CD14-positive monocyte (primary cell): ENCODE results near the gene SRD5A3. TPM values are rescaled to one million over a fixed set of nuclear protein-coding genes. Genes with fewer than 3 reads are reported as not detected.

ENCODE experiments used
- DNase-seq, 3 donors: peaks; one replicate each; pipeline ENCODE4 v3.0.0-alpha.2; 2011 to 2022
- H2AFZ ChIP-seq: 2 replicates; pipeline ENCODE4 v1.6.0; 2012; ENCODE audit warnings: mild to moderate bottlenecking, low read depth, low read length, inconsistent platforms; ENCODE audit not compliant: insufficient read depth, poor library complexity, severe bottlenecking
- H3K27ac ChIP-seq, 2 donors: 1 replicate in 1 of 2; 2 replicates in 1 of 2; pipeline ENCODE4 v1.5.1; 2012 to 2013; ENCODE audit warnings: low read length in 2 of 2, control low read depth in 1 of 2, inconsistent platforms in 1 of 2, low read depth in 1 of 2, mild to moderate bottlenecking in 1 of 2
- H3K27me3 ChIP-seq, 2 donors: one replicate each; pipeline versions ENCODE4 v1.6.0 to v1.6.1; 2011 to 2013; ENCODE audit warnings: low read length in 2 of 2; ENCODE audit not compliant: control insufficient read depth in 2 of 2, insufficient read depth in 2 of 2
- H3K36me3 ChIP-seq, 2 donors: replicated peaks in 1 of 2; 1 replicate in 1 of 2; 2 replicates in 1 of 2; pipeline versions ENCODE4 v1.5.1 to v1.6.1; 2012 to 2013; ENCODE audit warnings: low read length in 2 of 2, control low read depth in 1 of 2, inconsistent platforms in 1 of 2, mild to moderate bottlenecking in 1 of 2; ENCODE audit not compliant: insufficient read depth in 2 of 2, control insufficient read depth in 1 of 2
- H3K4me1 ChIP-seq, 2 donors: 1 replicate in 1 of 2; 2 replicates in 1 of 2; pipeline versions ENCODE4 v1.5.1 to v1.6.1; 2012 to 2013; ENCODE audit warnings: low read length in 2 of 2, control low read depth in 1 of 2, inconsistent platforms in 1 of 2, mild to moderate bottlenecking in 1 of 2, moderate library complexity in 1 of 2; ENCODE audit not compliant: insufficient read depth in 2 of 2, control insufficient read depth in 1 of 2
- H3K4me2 ChIP-seq: replicated peaks from 2 replicates; pipeline ENCODE3; 2012; ENCODE audit warnings: low read length, moderate library complexity, mild to moderate bottlenecking; ENCODE audit not compliant: poor library complexity, severe bottlenecking; ENCODE audit errors: extremely low read depth
- H3K4me3 ChIP-seq, 3 experiments: fragments of 200-600 bp in 1 of 3; sonication (generic) in 1 of 3; replicated peaks in 1 of 3; 1 replicate in 2 of 3; 2 replicates in 1 of 3; pipeline ENCODE4 v1.5.1; 2011 to 2013; ENCODE audit warnings: low read length in 3 of 3, mild to moderate bottlenecking in 3 of 3, control low read depth in 2 of 3, low read depth in 2 of 3, inconsistent platforms in 1 of 3, moderate library complexity in 1 of 3
- H3K79me2 ChIP-seq: 2 replicates; pipeline ENCODE4 v1.6.0; 2012; ENCODE audit warnings: mild to moderate bottlenecking, control low read depth, inconsistent platforms, low read length, moderate library complexity; ENCODE audit not compliant: insufficient read depth
- H3K9ac ChIP-seq: 2 replicates; pipeline ENCODE4 v1.6.0; 2017; ENCODE audit warnings: low read length, mild to moderate bottlenecking; ENCODE audit not compliant: insufficient read depth, poor library complexity, severe bottlenecking
- H3K9me3 ChIP-seq, 2 donors: replicated peaks in 1 of 2; 1 replicate in 1 of 2; 2 replicates in 1 of 2; pipeline versions ENCODE4 v1.5.1 to v1.6.1; 2012 to 2013; ENCODE audit warnings: low read length in 2 of 2, control low read depth in 1 of 2; ENCODE audit not compliant: control insufficient read depth in 1 of 2, insufficient read depth in 1 of 2
- H4K20me1 ChIP-seq: 2 replicates; pipeline ENCODE4 v1.6.0; 2012; ENCODE audit warnings: mild to moderate bottlenecking, low read length, control low read depth, moderate library complexity; ENCODE audit not compliant: insufficient read depth
- H3K27ac Mint-ChIP-seq, 7 donors: one replicate each; pipeline ENCODE4 v1.8.0; 2020; ENCODE audit warnings: mild to moderate bottlenecking in 7 of 7, mixed read lengths in 7 of 7, moderate library complexity in 6 of 7, inconsistent platforms in 2 of 7
- H3K27me3 Mint-ChIP-seq, 3 donors: one replicate each; pipeline ENCODE4 v1.8.0; 2021 to 2022; ENCODE audit warnings: low read depth in 3 of 3, mild to moderate bottlenecking in 3 of 3, mixed read lengths in 3 of 3, moderate library complexity in 3 of 3, inconsistent platforms in 1 of 3
- H3K36me3 Mint-ChIP-seq, 2 donors: one replicate each; pipeline ENCODE4 v1.8.0; 2020; ENCODE audit warnings: mixed read lengths in 2 of 2, inconsistent platforms in 1 of 2, mild to moderate bottlenecking in 1 of 2
- H3K4me1 Mint-ChIP-seq: one replicate; pipeline ENCODE4 v1.8.0; 2020; ENCODE audit warnings: mild to moderate bottlenecking, mixed read lengths
- H3K4me3 Mint-ChIP-seq, 2 donors: one replicate each; pipeline ENCODE4 v1.8.0; 2020; ENCODE audit warnings: mild to moderate bottlenecking in 2 of 2, mixed read lengths in 2 of 2, moderate library complexity in 1 of 2
- H3K9me3 Mint-ChIP-seq, 7 donors: one replicate each; pipeline ENCODE4 v1.8.0; 2020 to 2022; ENCODE audit warnings: mixed read lengths in 7 of 7, mild to moderate bottlenecking in 6 of 7, moderate library complexity in 6 of 7, inconsistent platforms in 2 of 7
- WGBS: methylation state at CpG from one replicate; pipeline ENCODE4 v1.1.5; 2013; ENCODE audit warnings: missing lambda C conversion rate; ENCODE audit not compliant: insufficient coverage; 5-methylcytosine and 5-hydroxymethylcytosine counted together
- intact Hi-C, 2 donors: fragments of 100-400 bp; cut with micrococcal nuclease; formaldehyde crosslinking; loops; one replicate each; pipeline versions ENCODE4 v1.15.0 to v1.15.1; 2023
- polyA plus RNA-seq, 3 donors: library from polyadenylated mRNA; depleted of rRNA in 1 of 3; unstranded in 2 of 3; stranded (reverse) in 1 of 3; fragments of 300-500 nt in 2 of 3; fragments of >200 nt in 1 of 3; fragmentation: Illumina TruSeq in 2 of 3; gene quantifications; 1 replicate in 2 of 3; 2 replicates in 1 of 3; pipeline ENCODE4 v1.2.3, GENCODE V29; 2012 to 2021
- TF ChIP-seq, protein P1 (sequence below): fragments of 200-600 bp; IDR thresholded peaks from one replicate; pipeline ENCODE4 v1.8.0; 2022; ENCODE audit warnings: antibody characterized with exemption, mild to moderate bottlenecking

SRD5A3 gene
- polyA plus RNA-seq, 3 donors: 5.9 to 26.2 (median 16.2) TPM

DNA sequence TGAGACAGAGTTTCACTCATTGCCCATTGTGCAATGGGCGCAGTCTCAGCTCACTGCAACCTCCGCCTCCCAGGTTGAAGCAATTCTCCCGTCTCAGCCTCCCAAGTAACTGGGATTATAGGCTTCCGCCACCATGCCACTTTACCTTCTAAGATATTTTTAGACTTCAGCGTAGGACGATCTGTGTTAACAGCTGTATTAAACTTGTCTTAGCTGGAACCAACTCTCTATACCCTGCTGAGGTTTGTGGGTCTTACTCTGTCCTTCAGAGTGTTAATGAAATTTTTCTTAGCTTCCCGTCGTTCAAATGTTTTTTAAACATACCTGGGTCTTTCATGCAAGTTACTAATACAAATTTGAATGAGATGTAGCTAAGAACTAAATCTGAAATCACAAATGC lies 64.4 kb downstream of the SRD5A3 start:
- peaks cover 44 to 85% of the 10 kb centered on the region in 2 donors for H3K36me3 ChIP-seq
- TF ChIP-seq, protein P1, sequence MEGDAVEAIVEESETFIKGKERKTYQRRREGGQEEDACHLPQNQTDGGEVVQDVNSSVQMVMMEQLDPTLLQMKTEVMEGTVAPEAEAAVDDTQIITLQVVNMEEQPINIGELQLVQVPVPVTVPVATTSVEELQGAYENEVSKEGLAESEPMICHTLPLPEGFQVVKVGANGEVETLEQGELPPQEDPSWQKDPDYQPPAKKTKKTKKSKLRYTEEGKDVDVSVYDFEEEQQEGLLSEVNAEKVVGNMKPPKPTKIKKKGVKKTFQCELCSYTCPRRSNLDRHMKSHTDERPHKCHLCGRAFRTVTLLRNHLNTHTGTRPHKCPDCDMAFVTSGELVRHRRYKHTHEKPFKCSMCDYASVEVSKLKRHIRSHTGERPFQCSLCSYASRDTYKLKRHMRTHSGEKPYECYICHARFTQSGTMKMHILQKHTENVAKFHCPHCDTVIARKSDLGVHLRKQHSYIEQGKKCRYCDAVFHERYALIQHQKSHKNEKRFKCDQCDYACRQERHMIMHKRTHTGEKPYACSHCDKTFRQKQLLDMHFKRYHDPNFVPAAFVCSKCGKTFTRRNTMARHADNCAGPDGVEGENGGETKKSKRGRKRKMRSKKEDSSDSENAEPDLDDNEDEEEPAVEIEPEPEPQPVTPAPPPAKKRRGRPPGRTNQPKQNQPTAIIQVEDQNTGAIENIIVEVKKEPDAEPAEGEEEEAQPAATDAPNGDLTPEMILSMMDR: no peak
- H3K36me3 Mint-ChIP-seq: peaks cover 43% of the 10 kb centered on the region in 2 donors
- peaks cover 99% of the 10 kb centered on the region for H4K20me1 ChIP-seq
- no peak overlapping the region for H3K4me3 Mint-ChIP-seq
- peak overlapping the region in 1 of 2 donors; percentile 71 for H3K27ac ChIP-seq
- intact Hi-C loops: no loop called here
- WGBS: 83% methylated on average over 4 of the region's 8 CpGs
- no peaks in the 10 kb centered on the region for H3K9me3 ChIP-seq
- no peak overlapping the region for H3K9ac ChIP-seq
- peaks cover 15% of the 10 kb centered on the region for H3K4me1 Mint-ChIP-seq
- no peaks in the 10 kb centered on the region for H3K4me1 ChIP-seq
- no peaks in the 10 kb centered on the region for H3K27me3 ChIP-seq
- no peaks in the 10 kb centered on the region for H3K9me3 Mint-ChIP-seq
- no peaks in the 10 kb centered on the region for H3K27me3 Mint-ChIP-seq
- no peak for DNase-seq
- H3K4me3 ChIP-seq: no peak overlapping the region
- H2AFZ ChIP-seq: no peak overlapping the region
- peaks cover 99% of the 10 kb centered on the region for H3K79me2 ChIP-seq
- no peak overlapping the region for H3K4me2 ChIP-seq
- H3K27ac Mint-ChIP-seq: peak overlapping the region in 4 of 7 donors; percentile 51 to 84 (median 56)

DNA sequence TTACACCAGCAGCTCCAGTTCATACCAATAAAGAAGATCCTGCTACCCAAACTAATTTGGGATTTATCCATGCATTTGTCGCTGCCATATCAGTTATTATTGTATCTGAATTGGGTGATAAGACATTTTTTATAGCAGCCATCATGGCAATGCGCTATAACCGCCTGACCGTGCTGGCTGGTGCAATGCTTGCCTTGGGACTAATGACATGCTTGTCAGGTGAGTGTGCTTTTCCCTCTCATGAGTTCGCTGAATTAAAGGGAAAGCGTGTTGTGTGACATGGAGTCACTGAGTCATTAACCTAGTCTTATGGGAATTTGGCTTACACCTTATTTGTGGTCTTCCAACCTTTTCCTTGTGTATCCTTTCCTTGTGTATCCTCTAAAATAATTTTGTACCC lies 65.6 kb downstream of the SRD5A3 start:
- Mint-ChIP-seq H3K9me3 (no peaks in the 10 kb centered on the region), H3K36me3 (peaks cover 37 to 42% of the 10 kb centered on the region in 2 donors), H3K27me3 (no peaks in the 10 kb centered on the region), H3K4me3 (no peak overlapping the region), H3K27ac (peak overlapping the region in 2 of 7 donors; percentile 19 to 27), H3K4me1 (peaks cover 13% of the 10 kb centered on the region)
- Histone ChIP-seq H3K4me3 (no peak overlapping the region), H3K36me3 (peaks cover 50 to 85% of the 10 kb centered on the region in 2 donors), H3K4me2 (no peak overlapping the region), H3K4me1 (no peaks in the 10 kb centered on the region), H4K20me1 (peaks cover 99% of the 10 kb centered on the region), H3K9me3 (no peaks in the 10 kb centered on the region), H2AFZ (no peak overlapping the region), H3K79me2 (peaks cover 99% of the 10 kb centered on the region), H3K27me3 (no peaks in the 10 kb centered on the region), H3K27ac (no peak overlapping the region), H3K9ac (no peak overlapping the region)
- TF ChIP-seq, protein P1: no peak
- intact Hi-C loops: no loop called here
- no peak for DNase-seq
- WGBS: 98% methylated on average over 4 of the region's 6 CpGs
